ENCODE results near the gene HAUS7.

Gene HAUS7

DNA sequence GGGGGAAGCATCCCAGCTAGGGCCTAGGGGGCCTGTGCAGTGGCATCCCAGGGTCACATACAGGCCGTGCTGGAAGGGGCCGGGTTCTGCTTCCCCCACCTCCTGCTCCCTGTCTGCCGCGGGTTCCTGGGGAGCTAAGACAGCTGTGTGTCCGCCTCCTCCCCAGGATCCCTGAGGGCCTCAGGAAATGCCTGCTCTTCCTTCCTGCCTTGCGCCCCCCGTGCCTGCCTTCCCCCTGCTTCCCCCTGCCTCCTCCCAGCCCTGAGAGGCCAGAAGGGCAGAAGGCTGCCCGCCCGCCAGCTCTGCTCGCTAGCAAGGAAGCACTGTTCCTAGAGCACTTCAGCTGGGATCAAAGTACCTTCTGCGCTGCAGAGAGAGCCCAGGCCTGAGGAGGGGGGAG, 21.5 kb upstream of the HAUS7 start:
- Histone ChIP-seq H3K4me1 (ENCODE audit: control insufficient read depth, insufficient read depth, low read length, poor library complexity, severe bottlenecking) (no peaks in the 10 kb centered on the region), H3K27me3 (replicated peaks; ENCODE audit: control insufficient read depth, insufficient read depth, low read length, poor library complexity, severe bottlenecking) (no peaks in the 10 kb centered on the region), H3K9me3 (ENCODE audit: control insufficient read depth, low read length) (no peaks in the 10 kb centered on the region), H3K36me3 (ENCODE audit: control insufficient read depth, insufficient read depth, low read length) (no peaks in the 10 kb centered on the region), H3K4me3 (ENCODE audit: insufficient read depth, low read depth, low read length, poor library complexity, severe bottlenecking) (no peak overlapping the region), H3K27ac (ENCODE audit: insufficient read depth, low read length, poor library complexity, severe bottlenecking) (no peak overlapping the region)
- DNase-seq = no peak

DNA sequence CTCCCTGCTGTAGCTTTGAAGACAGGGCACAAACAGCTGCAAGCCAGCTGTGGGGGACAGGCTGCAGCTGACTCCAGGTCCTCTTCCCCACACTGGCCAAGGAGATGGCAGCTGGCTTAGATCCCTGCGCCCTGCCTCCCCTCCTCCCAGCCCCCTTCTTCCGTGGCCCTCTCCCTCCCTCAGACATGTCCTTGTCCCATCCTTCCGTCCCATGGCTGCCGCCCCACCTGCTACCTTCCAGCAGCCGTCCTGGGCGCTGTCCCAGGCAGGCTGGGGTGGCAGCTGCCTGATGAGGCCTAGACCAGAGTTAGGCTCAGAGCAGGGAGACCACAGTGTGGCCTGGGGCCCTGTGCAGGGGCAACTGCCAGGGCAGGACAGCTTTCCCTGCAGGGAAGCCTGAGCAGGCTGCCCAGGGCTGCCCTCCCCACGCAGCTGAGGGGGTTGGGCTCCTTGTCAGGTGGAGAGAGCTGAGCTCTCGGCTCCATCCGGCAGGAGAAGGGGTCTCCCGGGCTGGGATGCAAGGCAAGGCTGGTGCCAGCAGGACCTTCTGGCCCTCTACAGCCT, 21.1 kb upstream of the HAUS7 start:
- Histone ChIP-seq H3K27ac (ENCODE audit: insufficient read depth, low read length, poor library complexity, severe bottlenecking) (no peak overlapping the region), H3K36me3 (ENCODE audit: control insufficient read depth, insufficient read depth, low read length) (no peaks in the 10 kb centered on the region), H3K9me3 (ENCODE audit: control insufficient read depth, low read length) (no peaks in the 10 kb centered on the region), H3K4me1 (ENCODE audit: control insufficient read depth, insufficient read depth, low read length, poor library complexity, severe bottlenecking) (no peaks in the 10 kb centered on the region), H3K4me3 (ENCODE audit: insufficient read depth, low read depth, low read length, poor library complexity, severe bottlenecking) (no peak overlapping the region), H3K27me3 (replicated peaks; ENCODE audit: control insufficient read depth, insufficient read depth, low read length, poor library complexity, severe bottlenecking) (no peaks in the 10 kb centered on the region)
- no peak for DNase-seq

DNA sequence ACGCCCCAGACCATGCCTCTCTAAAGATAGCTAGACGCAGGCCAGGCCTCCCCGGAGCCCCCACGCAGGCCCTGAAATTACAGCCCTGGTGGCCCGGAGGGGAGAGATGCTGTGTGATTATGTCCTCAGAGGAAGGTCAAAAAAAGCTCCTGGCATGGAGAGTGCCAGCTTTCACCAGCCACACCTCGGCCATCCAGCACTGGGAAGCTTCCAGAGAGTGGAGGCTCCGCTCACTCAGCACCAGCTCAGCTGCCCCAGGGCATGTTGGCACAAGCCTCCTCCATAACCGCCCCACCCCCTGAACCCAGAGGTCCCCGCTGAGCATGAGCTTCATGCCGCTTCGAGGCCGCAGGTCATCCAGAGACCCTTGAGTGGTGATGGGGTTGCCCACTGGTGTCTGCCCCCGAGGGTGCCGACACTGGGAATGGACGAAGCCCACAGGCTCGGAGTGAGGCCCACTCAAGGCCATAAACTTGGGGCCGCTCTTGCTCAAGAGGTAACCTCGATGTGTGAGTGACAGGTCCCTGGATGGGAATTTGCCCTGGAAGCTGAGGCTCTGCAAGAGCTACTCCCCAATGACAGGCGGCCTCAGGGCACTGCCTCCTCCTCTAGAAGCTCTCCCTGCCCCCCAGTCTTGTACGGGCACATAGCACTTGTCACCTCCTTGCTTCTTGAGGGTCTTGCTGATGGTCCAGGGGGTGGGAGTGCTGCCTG, 20.0 kb upstream of the HAUS7 start:
- no peaks in the 10 kb centered on the region for H3K27me3 ChIP-seq (replicated peaks; ENCODE audit: control insufficient read depth, insufficient read depth, low read length, poor library complexity, severe bottlenecking)
- H3K36me3 ChIP-seq (ENCODE audit: control insufficient read depth, insufficient read depth, low read length) = no peaks in the 10 kb centered on the region
- no peak overlapping the region for H3K27ac ChIP-seq (ENCODE audit: insufficient read depth, low read length, poor library complexity, severe bottlenecking)
- DNase-seq = no peak
- H3K4me1 ChIP-seq (ENCODE audit: control insufficient read depth, insufficient read depth, low read length, poor library complexity, severe bottlenecking) = no peaks in the 10 kb centered on the region
- H3K4me3 ChIP-seq (ENCODE audit: insufficient read depth, low read depth, low read length, poor library complexity, severe bottlenecking) = no peak overlapping the region
- no peaks in the 10 kb centered on the region for H3K9me3 ChIP-seq (ENCODE audit: control insufficient read depth, low read length)

DNA sequence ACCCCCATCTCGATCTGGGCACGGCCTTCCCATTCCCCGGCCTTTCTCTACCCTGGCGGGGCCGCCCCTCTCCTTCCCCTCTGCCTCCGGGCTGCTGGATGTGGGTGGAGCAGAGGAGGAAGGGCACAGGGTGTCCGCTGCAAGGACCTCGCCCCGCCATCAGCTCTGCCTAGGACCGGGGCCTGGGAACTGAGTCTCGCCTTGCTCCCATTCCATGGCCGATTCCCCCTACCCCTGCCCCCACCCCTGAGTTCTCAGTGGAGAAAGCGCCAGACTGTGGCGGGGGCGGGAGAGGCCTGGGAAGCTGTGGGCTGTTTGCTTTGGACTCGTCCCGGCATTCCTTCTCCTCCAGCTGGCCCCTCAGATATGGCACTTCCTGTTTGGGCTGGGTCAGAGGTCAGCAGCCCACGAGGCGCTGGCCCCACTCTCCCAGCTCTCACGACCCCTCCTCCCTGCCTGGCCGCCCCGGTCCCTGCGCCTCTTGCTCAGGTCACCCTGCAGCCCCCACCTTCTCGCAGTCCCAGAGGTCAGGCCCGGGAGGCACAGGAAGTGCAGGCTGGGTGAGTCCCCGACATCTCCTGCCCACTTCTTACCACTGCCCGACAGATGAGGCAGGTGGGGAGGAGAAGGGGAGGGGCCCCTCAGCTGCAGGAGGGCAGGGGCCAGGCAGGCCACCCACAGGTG, 18.0 kb upstream of the HAUS7 start:
- no peaks in the 10 kb centered on the region for H3K27me3 ChIP-seq (replicated peaks; ENCODE audit: control insufficient read depth, insufficient read depth, low read length, poor library complexity, severe bottlenecking)
- H3K9me3 ChIP-seq (ENCODE audit: control insufficient read depth, low read length) = no peaks in the 10 kb centered on the region
- H3K36me3 ChIP-seq (ENCODE audit: control insufficient read depth, insufficient read depth, low read length) = no peaks in the 10 kb centered on the region
- H3K4me1 ChIP-seq (ENCODE audit: control insufficient read depth, insufficient read depth, low read length, poor library complexity, severe bottlenecking) = no peaks in the 10 kb centered on the region
- H3K4me3 ChIP-seq (ENCODE audit: insufficient read depth, low read depth, low read length, poor library complexity, severe bottlenecking) = no peak overlapping the region
- no peak for DNase-seq
- no peak overlapping the region for H3K27ac ChIP-seq (ENCODE audit: insufficient read depth, low read length, poor library complexity, severe bottlenecking)

DNA sequence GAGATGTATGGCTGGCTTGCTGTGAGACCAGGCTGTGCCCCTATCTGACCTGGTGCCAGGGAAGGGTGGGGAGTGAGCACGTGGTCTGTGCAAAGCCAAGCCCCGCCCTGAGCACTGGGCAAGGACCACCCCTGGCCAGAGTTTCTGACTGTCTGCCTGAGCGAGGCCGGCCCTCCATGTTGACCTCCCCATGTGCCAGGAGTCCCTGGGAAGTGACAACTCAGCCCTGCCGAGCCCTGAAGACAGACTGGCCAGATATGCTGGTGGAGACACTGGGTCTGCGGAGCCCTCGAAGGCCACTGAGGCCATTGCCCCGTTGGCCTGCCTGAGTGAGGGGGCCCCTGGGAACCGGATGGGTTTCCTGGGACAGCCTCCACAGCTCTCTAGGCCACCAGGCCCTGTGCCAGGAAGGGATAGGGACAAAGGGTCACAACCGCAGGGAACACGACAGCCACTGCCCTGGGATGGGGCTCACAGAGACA, 17.3 kb upstream of the HAUS7 start:
- DNase-seq = no peak
- Histone ChIP-seq H3K4me1 (ENCODE audit: control insufficient read depth, insufficient read depth, low read length, poor library complexity, severe bottlenecking) (no peaks in the 10 kb centered on the region), H3K27me3 (replicated peaks; ENCODE audit: control insufficient read depth, insufficient read depth, low read length, poor library complexity, severe bottlenecking) (no peaks in the 10 kb centered on the region), H3K36me3 (ENCODE audit: control insufficient read depth, insufficient read depth, low read length) (no peaks in the 10 kb centered on the region), H3K4me3 (ENCODE audit: insufficient read depth, low read depth, low read length, poor library complexity, severe bottlenecking) (no peak overlapping the region), H3K9me3 (ENCODE audit: control insufficient read depth, low read length) (no peaks in the 10 kb centered on the region), H3K27ac (ENCODE audit: insufficient read depth, low read length, poor library complexity, severe bottlenecking) (no peak overlapping the region)

DNA sequence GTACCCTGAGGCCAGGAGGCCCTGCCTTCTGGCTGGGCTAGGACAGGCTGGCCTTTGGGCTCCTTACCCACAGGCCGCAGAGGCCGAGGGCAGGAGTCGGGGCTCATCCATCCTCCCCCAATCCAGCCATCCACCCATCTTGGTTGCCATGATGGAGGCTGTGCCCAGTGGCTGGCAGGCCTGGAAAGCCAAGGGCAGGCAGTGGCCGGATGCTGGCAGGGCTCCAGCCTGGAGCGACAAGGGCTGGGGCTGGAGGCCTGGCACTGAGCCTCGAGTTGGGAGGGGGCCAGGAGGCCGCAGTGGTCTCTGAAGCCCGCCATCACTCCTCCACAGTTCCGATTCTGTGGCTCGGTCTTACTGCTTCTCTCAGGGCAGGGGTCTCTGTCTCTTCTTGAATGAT, 15.8 kb upstream of the HAUS7 start:
- DNase-seq = no peak
- Histone ChIP-seq H3K36me3 (ENCODE audit: control insufficient read depth, insufficient read depth, low read length) (no peaks in the 10 kb centered on the region), H3K4me1 (ENCODE audit: control insufficient read depth, insufficient read depth, low read length, poor library complexity, severe bottlenecking) (no peaks in the 10 kb centered on the region), H3K4me3 (ENCODE audit: insufficient read depth, low read depth, low read length, poor library complexity, severe bottlenecking) (no peak overlapping the region), H3K27me3 (replicated peaks; ENCODE audit: control insufficient read depth, insufficient read depth, low read length, poor library complexity, severe bottlenecking) (no peaks in the 10 kb centered on the region), H3K27ac (ENCODE audit: insufficient read depth, low read length, poor library complexity, severe bottlenecking) (no peak overlapping the region), H3K9me3 (ENCODE audit: control insufficient read depth, low read length) (no peaks in the 10 kb centered on the region)

DNA sequence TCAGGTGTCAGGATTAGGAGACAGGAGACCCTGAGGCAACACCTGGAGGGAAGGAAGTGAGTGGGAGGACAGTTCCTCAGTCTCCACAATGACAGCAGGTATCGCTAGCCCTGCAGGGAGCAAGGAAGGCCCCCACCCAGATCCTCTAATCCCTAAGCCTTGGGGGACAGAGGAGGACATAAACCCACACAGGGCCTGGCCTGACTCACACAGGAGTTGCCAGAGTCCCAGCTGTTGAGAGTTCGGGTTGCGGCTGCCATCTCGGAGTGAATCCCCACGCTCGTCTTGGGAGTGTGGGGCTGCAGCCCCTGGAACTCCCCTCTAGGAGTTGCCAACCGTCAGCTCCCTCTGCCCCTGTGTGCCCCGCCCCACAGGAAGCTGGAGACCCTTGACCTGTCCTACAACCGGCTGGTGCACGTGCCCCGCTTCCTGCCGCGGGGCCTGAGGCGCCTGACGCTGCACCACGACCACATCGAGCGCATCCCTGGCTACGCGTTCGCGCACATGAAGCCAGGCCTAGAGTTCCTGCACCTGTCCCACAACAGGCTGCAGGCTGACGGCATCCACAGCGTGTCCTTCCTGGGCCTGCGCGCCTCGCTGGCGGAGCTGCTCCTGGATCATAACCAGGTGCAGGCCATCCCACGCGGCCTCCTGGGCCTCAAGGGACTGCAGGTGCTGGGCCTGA, 15.2 kb upstream of the HAUS7 start:
- H3K27me3 ChIP-seq (replicated peaks; ENCODE audit: control insufficient read depth, insufficient read depth, low read length, poor library complexity, severe bottlenecking) = no peaks in the 10 kb centered on the region
- H3K4me3 ChIP-seq (ENCODE audit: insufficient read depth, low read depth, low read length, poor library complexity, severe bottlenecking) = no peak overlapping the region
- H3K27ac ChIP-seq (ENCODE audit: insufficient read depth, low read length, poor library complexity, severe bottlenecking) = no peak overlapping the region
- no peak for DNase-seq
- no peaks in the 10 kb centered on the region for H3K36me3 ChIP-seq (ENCODE audit: control insufficient read depth, insufficient read depth, low read length)
- H3K9me3 ChIP-seq (ENCODE audit: control insufficient read depth, low read length) = no peaks in the 10 kb centered on the region
- H3K4me1 ChIP-seq (ENCODE audit: control insufficient read depth, insufficient read depth, low read length, poor library complexity, severe bottlenecking) = no peaks in the 10 kb centered on the region

DNA sequence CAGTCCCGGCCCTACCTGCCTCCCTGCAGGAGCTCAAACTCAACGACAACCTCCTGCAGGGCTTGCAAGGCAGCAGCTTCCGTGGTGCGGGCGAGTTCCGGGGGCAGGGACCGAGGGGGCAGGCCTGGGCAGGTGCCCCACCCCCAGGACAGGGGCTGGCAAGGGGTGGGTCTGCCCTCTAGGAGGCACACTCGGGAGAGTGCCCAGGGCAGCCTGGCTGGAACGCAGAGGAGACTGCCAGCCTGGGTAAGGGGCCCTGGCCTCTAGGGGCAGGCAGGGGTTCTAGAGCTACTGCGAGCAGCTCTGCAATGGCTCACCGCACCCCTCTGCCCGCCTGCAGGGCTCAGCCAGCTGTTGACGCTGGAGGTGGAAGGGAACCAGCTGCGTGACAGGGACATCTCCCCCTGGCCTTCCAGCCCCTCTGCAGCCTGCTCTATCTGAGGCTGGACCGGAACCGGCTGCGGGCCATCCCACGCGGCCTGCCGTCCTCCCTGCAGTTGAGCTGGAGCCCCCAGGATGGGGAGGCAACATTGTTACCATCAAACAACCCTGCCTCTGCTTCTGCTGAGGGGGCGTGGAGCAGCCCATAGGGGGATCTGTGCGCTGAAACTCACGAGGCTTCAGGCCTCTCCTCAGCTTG, 12.1 kb upstream of the HAUS7 start:
- no peak overlapping the region for H3K27ac ChIP-seq (ENCODE audit: insufficient read depth, low read length, poor library complexity, severe bottlenecking)
- H3K4me3 ChIP-seq (ENCODE audit: insufficient read depth, low read depth, low read length, poor library complexity, severe bottlenecking) = no peak overlapping the region
- no peaks in the 10 kb centered on the region for H3K27me3 ChIP-seq (replicated peaks; ENCODE audit: control insufficient read depth, insufficient read depth, low read length, poor library complexity, severe bottlenecking)
- no peak for DNase-seq
- H3K36me3 ChIP-seq (ENCODE audit: control insufficient read depth, insufficient read depth, low read length) = no peaks in the 10 kb centered on the region
- no peaks in the 10 kb centered on the region for H3K4me1 ChIP-seq (ENCODE audit: control insufficient read depth, insufficient read depth, low read length, poor library complexity, severe bottlenecking)
- H3K9me3 ChIP-seq (ENCODE audit: control insufficient read depth, low read length) = no peaks in the 10 kb centered on the region

DNA sequence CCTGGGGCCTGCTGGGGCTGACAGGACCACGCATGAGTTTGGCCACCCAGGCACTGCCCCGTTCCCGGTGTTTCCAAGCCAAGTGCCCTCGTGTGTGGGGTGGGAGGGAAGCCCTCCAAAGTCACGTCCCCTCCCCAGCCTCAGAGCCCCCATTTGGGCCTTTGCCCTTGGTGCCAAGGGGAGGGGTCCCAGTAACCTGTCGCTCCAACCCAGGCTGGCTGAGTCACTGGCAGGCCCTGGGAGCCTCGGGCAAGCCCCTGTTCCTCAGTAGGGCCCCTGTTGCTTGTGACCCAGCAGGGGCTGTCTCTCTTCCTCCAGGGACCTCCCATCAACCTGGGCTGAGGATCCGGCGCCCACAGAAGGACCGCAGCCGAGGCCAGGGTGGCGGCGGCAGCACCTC, 10.7 kb upstream of the HAUS7 start:
- Histone ChIP-seq H3K27me3 (replicated peaks; ENCODE audit: control insufficient read depth, insufficient read depth, low read length, poor library complexity, severe bottlenecking) (no peaks in the 10 kb centered on the region), H3K4me1 (ENCODE audit: control insufficient read depth, insufficient read depth, low read length, poor library complexity, severe bottlenecking) (no peaks in the 10 kb centered on the region), H3K4me3 (ENCODE audit: insufficient read depth, low read depth, low read length, poor library complexity, severe bottlenecking) (no peak overlapping the region), H3K36me3 (ENCODE audit: control insufficient read depth, insufficient read depth, low read length) (no peaks in the 10 kb centered on the region), H3K9me3 (ENCODE audit: control insufficient read depth, low read length) (no peaks in the 10 kb centered on the region), H3K27ac (ENCODE audit: insufficient read depth, low read length, poor library complexity, severe bottlenecking) (no peak overlapping the region)
- DNase-seq = no peak
